Tibial nerve (tissue), 4 donors: ENCODE data around the gene HPCA. TPM values are rescaled to one million over a fixed set of nuclear protein-coding genes. Genes with fewer than 3 reads are reported as not detected.

ENCODE experiments used
- DNase-seq, 2 donors: peaks; one replicate each; pipeline ENCODE4 v3.0.0-alpha.2; 2019; ENCODE audit warnings: low spot score in 2 of 2
- H3K27ac ChIP-seq, 4 donors: fragments of 200-600 bp; sonication (generic) in 3 of 4; one replicate each; pipeline ENCODE4 v1.5.1; 2017 to 2019; ENCODE audit warnings: mild to moderate bottlenecking in 1 of 4
- H3K27me3 ChIP-seq, 2 donors: fragments of 200-600 bp; sonication (generic) in 1 of 2; one replicate each; pipeline versions ENCODE4 v1.5.1 to v1.6.0; 2017 to 2019
- H3K36me3 ChIP-seq, 3 donors: fragments of 200-600 bp; sonication (generic); one replicate each; pipeline ENCODE4 v1.5.1; 2018 to 2019
- H3K4me1 ChIP-seq, 4 donors: fragments of 200-600 bp; sonication (generic) in 3 of 4; one replicate each; pipeline ENCODE4 v1.5.1; 2017 to 2019
- H3K4me3 ChIP-seq, 4 donors: fragments of 200-600 bp; sonication (generic) in 3 of 4; one replicate each; pipeline ENCODE4 v1.5.1; 2017 to 2019; ENCODE audit warnings: mild to moderate bottlenecking in 1 of 4, moderate library complexity in 1 of 4
- H3K9me3 ChIP-seq, 4 donors: fragments of 200-600 bp; sonication (generic) in 3 of 4; one replicate each; pipeline ENCODE4 v1.5.1; 2017 to 2019
- EP300 ChIP-seq, 2 donors: sonication (generic); formaldehyde crosslinking; IDR thresholded peaks; one replicate each; pipeline ENCODE4 v1.6.1; 2017; ENCODE audit warnings: antibody characterized with exemption in 2 of 2, mild to moderate bottlenecking in 1 of 2
- POLR2A ChIP-seq, 2 donors: fragments of 450-650 bp; IDR thresholded peaks; one replicate each; pipeline ENCODE4 v1.6.1; 2017; ENCODE audit warnings: antibody characterized with exemption in 2 of 2, mild to moderate bottlenecking in 2 of 2, moderate library complexity in 2 of 2
- WGBS, 2 donors: methylation state at CpG; one replicate each; pipeline ENCODE4 v1.1.5; 2018; 5-methylcytosine and 5-hydroxymethylcytosine counted together
- total RNA-seq, 4 donors: library from RNA; depleted of rRNA; stranded (reverse); fragments of >200 nt; gene quantifications; one replicate each; pipeline ENCODE4 v1.1.0, GENCODE V29; 2016
- TF ChIP-seq, protein P1 (sequence below), 5 experiments: fragments of 200-600 bp in 3 of 5; fragments of 450-650 bp in 2 of 5; sonication (generic) in 3 of 5; IDR thresholded peaks; one replicate each; pipeline ENCODE4 v1.5.1; 2016 to 2019; ENCODE audit warnings: antibody characterized with exemption in 5 of 5, mild to moderate bottlenecking in 3 of 5, moderate library complexity in 2 of 5

The HPCA gene
- total RNA-seq, 4 donors from 2014 or later = not detected

DNA sequence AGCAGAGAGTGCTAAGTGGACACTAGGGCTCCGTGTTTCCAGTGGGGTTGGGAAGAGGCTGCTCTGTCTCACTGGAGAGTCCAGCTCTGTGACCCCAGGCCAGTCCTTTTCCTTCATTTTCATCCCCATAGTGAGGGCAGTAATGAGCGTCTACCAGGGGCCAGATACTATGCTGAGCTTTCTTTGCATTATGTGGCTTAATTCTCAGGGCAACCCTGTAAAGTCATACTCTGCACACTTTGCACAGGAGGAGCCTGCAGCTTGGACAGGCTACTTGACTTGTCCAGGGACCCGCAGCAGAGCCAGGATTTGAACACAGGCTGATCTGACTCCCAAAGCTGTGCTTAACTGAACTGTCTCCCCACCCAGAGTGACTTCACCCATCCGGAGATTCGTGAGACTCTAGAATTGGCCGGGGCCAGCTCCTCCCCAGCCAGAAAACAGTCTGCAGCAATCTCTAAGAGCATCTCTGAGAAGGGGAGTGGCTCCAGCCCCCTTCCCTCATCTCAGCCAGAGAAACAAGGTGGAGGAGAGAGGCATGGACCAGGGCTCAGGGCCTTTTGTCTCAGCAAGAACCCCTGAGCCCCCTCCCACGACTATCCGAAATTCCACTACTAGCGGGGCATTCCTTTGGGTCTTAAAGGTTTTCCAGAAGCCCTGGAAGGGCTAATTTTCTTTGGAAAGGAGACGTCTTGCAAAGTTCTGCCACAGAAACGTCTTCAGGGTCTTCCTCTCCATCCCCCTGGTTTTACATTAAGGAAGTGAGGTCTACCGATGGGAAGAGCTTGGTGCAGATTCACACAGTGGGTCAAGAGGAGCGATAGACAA is 14.7 kb upstream of the HPCA start:
- TF ChIP-seq EP300 (IDR thresholded peaks at IDR 0.05) (no peak), POLR2A (IDR thresholded peaks at IDR 0.05) (no peak)
- TF ChIP-seq, protein P1, sequence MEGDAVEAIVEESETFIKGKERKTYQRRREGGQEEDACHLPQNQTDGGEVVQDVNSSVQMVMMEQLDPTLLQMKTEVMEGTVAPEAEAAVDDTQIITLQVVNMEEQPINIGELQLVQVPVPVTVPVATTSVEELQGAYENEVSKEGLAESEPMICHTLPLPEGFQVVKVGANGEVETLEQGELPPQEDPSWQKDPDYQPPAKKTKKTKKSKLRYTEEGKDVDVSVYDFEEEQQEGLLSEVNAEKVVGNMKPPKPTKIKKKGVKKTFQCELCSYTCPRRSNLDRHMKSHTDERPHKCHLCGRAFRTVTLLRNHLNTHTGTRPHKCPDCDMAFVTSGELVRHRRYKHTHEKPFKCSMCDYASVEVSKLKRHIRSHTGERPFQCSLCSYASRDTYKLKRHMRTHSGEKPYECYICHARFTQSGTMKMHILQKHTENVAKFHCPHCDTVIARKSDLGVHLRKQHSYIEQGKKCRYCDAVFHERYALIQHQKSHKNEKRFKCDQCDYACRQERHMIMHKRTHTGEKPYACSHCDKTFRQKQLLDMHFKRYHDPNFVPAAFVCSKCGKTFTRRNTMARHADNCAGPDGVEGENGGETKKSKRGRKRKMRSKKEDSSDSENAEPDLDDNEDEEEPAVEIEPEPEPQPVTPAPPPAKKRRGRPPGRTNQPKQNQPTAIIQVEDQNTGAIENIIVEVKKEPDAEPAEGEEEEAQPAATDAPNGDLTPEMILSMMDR (IDR thresholded peaks at IDR 0.05) = no peak
- Histone ChIP-seq H3K27me3 (peaks cover 0 to 28% of the 10 kb centered on the region in 2 donors), H3K27ac (no peak overlapping the region), H3K4me3 (peak overlapping the region in 3 of 4 donors; percentile 14 to 52 (median 24)), H3K4me1 (peaks cover 0 to 29% (median 9%) of the 10 kb centered on the region in 4 donors), H3K36me3 (peaks cover 0 to 24% (median 0%) of the 10 kb centered on the region in 3 donors), H3K9me3 (no peaks in the 10 kb centered on the region)
- WGBS, 2 donors = 38% methylated on average over 13 of the region's 13 CpGs
- DNase-seq = no peak

DNA sequence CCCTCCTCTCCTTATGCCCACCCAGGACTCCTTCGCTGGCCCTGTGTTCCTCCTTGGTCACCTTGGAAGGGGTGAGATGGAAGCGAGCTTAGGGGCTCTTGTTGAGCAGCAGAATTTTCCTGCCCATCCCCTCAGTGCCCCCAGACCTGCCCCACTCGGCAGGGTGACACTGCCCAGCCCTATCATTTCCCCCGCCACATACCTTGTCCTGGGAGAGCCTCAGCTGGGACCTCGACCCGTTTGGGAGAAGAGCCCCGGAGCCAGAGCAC is 14.2 kb upstream of the HPCA start:
- 46 to 50% methylated on average over 7 of the region's 7 CpGs for WGBS, 2 donors
- DNase-seq = no peak
- Histone ChIP-seq H3K36me3 (peaks cover 0 to 19% (median 0%) of the 10 kb centered on the region in 3 donors), H3K9me3 (no peaks in the 10 kb centered on the region), H3K4me3 (peak overlapping the region in 1 of 4 donors; percentile 23), H3K4me1 (peaks cover 0 to 31% (median 9%) of the 10 kb centered on the region in 4 donors), H3K27me3 (peaks cover 0 to 33% of the 10 kb centered on the region in 2 donors), H3K27ac (no peak overlapping the region)
- TF ChIP-seq, protein P1 (IDR thresholded peaks at IDR 0.05) = no peak
- no peak for TF ChIP-seq POLR2A (IDR thresholded peaks at IDR 0.05)
- TF ChIP-seq EP300 (IDR thresholded peaks at IDR 0.05) = no peak

DNA sequence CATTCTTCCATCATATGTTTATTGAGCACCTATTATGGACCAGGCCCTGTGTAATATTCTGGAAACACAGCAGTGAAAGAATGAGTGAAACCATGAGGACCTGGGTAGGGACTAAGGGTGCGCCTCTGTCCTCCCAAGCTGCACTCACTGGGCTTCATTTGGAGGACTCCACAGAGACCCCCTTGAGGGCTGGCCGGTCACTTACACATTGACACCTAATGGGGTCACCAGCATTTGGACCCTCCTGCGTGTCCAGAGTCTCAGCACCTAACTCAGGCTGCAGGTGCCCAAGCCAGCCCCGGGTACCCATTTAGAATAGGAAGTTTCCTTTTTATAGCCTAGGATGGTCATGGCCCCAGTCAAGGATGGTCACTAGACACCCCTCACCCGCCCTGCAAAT is 12.8 kb upstream of the HPCA start:
- peaks cover 0 to 7% (median 0%) of the 10 kb centered on the region in 3 donors for H3K36me3 ChIP-seq
- DNase-seq = no peak
- 79 to 86% methylated on average over 5 of the region's 5 CpGs for WGBS, 2 donors
- H3K27me3 ChIP-seq = peaks cover 0 to 40% of the 10 kb centered on the region in 2 donors
- peaks cover 0 to 31% (median 9%) of the 10 kb centered on the region in 4 donors for H3K4me1 ChIP-seq
- no peak overlapping the region for H3K4me3 ChIP-seq
- H3K9me3 ChIP-seq = no peaks in the 10 kb centered on the region
- H3K27ac ChIP-seq = no peak overlapping the region
- TF ChIP-seq EP300 (IDR thresholded peaks at IDR 0.05) (no peak), POLR2A (IDR thresholded peaks at IDR 0.05) (no peak)
- TF ChIP-seq, protein P1 (IDR thresholded peaks at IDR 0.05) = no peak

DNA sequence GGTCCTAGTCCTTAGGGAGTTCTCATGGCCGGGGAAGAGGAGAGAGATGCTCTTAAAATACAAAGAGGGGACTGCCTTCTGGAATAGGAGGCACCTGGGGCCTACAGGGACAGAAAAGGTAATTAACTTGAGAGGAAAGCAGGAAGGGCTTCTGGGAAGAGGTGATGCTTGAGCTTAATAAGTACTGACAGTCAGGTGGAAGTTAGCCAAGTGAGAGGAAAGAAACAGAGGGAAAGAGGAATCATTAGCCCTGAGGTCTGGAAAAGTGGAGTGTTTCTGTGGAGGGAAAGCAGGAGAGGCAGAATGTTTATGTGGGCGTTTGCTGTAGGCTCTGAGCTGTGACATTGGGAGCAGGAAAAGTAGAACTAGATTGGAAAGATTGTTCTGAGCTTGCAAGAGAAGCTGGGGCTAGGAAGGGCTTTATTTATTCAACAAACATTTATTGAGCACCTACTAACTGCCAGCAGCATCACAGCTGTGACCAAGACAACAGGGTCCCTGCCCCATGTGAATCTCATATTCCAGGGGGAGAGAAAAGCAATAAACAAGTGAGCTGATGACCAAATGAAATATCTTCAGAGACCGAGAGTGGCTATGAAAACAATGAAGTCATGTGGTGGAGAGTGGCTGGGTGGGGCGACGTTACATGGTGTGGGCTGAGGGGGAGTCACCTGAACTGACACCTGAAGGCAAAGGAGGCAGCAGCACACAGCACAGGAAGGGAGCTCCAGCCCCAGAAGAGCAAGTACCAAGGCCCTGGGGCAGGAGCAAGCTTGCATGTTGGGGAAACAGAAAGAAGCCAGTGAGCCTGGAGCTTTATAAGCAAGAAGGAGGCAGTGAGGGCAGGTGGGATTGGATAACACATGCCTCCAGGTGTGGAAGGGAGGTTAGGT is 11.2 kb upstream of the HPCA start:
- no peak overlapping the region for H3K27ac ChIP-seq
- peaks cover 0 to 28% (median 7%) of the 10 kb centered on the region in 4 donors for H3K4me1 ChIP-seq
- DNase-seq = no peak
- no peaks in the 10 kb centered on the region for H3K36me3 ChIP-seq
- TF ChIP-seq, protein P1 (IDR thresholded peaks at IDR 0.05) = no peak
- TF ChIP-seq POLR2A (IDR thresholded peaks at IDR 0.05) = no peak
- no peak for TF ChIP-seq EP300 (IDR thresholded peaks at IDR 0.05)
- H3K9me3 ChIP-seq = no peaks in the 10 kb centered on the region
- WGBS, 2 donors = 59 to 63% methylated on average over 5 of the region's 5 CpGs
- H3K27me3 ChIP-seq = peaks cover 0 to 39% of the 10 kb centered on the region in 2 donors
- H3K4me3 ChIP-seq = no peak overlapping the region
